Astrocyte of the cerebellum (primary cell): Measurements from ENCODE around the gene DGKI.

ENCODE experiments used
- DNase-seq: peaks from one replicate; pipeline ENCODE4 v3.0.0-alpha.2; 2011; ENCODE audit warnings: low read depth
- H3K4me3 ChIP-seq: 2 replicates; pipeline ENCODE4 v1.5.1; 2011; ENCODE audit warnings: mild to moderate bottlenecking, low read depth, low read length, moderate library complexity
- CTCF ChIP-seq: IDR thresholded peaks from 2 replicates; pipeline ENCODE4 v1.5.1; 2012; ENCODE audit warnings: low read length, low read depth, moderate library complexity, mild to moderate bottlenecking; ENCODE audit errors: missing control alignments
- in situ Hi-C: cut with HindIII; loops from 2 replicates; pipeline ENCODE4 v1.10.0; 2017; ENCODE audit warnings: low sequenced_read_pairs

DGKI gene

GRCh38 chr7:137521451-137521850 lies 325.3 kb downstream of the DGKI start:
- no peak overlapping the region for H3K4me3 ChIP-seq
- TF ChIP-seq CTCF = no peak
- DNase-seq = no peak
- in situ Hi-C loops = loop anchor here (5.0 kb wide), 1 partner anchor 34 kb away; no protein-coding TSS in a partner anchor

- no peak for TF ChIP-seq CTCF
- in situ Hi-C loops = loop anchor here (5.0 kb wide), 1 partner anchor 33 kb away; no protein-coding TSS in a partner anchor
- H3K4me3 ChIP-seq = no peak overlapping the region
- DNase-seq = no peak
Observed at GRCh38 chr7:137519947-137520346, 326.8 kb downstream of the DGKI start.

- H3K4me3 ChIP-seq = no peak overlapping the region
- no peak for DNase-seq
- in situ Hi-C loops = no loop called here
- no peak for TF ChIP-seq CTCF
Observed at GRCh38 chr7:137519181-137519691, 327.5 kb downstream of the DGKI start.

GRCh38 chr7:137513091-137513490 lies 333.7 kb downstream of the DGKI start:
- no peak overlapping the region for H3K4me3 ChIP-seq
- no peak for TF ChIP-seq CTCF
- no peak for DNase-seq
- in situ Hi-C loops = no loop called here

GRCh38 chr7:137507096-137507495 lies 339.7 kb downstream of the DGKI start:
- in situ Hi-C loops = no loop called here
- no peak for TF ChIP-seq CTCF
- H3K4me3 ChIP-seq = no peak overlapping the region
- DNase-seq = no peak

GRCh38 chr7:137506031-137506430 lies 340.7 kb downstream of the DGKI start:
- no peak for TF ChIP-seq CTCF
- in situ Hi-C loops = no loop called here
- no peak overlapping the region for H3K4me3 ChIP-seq
- DNase-seq = no peak
